Lower leg skin (tissue), 4 donors: ENCODE data around the gene ACP3. TPM values are rescaled to one million over a fixed set of nuclear protein-coding genes. Genes with fewer than 3 reads are reported as not detected.

ENCODE experiments used
- DNase-seq, 2 donors: peaks; one replicate each; pipeline ENCODE4 v3.0.0-alpha.2; 2019; ENCODE audit warnings: low spot score in 2 of 2
- H3K4me3 ChIP-seq: fragments of 200-600 bp; sonication (generic); 2 replicates; pipeline ENCODE4 v1.5.1; 2017; ENCODE audit warnings: mild to moderate bottlenecking, low read depth; ENCODE audit not compliant: poor library complexity, severe bottlenecking
- POLR2A ChIP-seq, 2 donors: fragments of 450-650 bp; IDR thresholded peaks; one replicate each; pipeline ENCODE4 v1.6.1; 2016 to 2017; ENCODE audit warnings: antibody characterized with exemption in 2 of 2, mild to moderate bottlenecking in 1 of 2, moderate library complexity in 1 of 2
- WGBS, 2 donors: methylation state at CpG; one replicate each; pipeline ENCODE4 v1.1.5; 2018; 5-methylcytosine and 5-hydroxymethylcytosine counted together
- intact Hi-C: fragments of 100-400 bp; cut with DNase I; formaldehyde crosslinking; loops from one replicate; pipeline ENCODE4 v1.15.0; 2023; ENCODE audit warnings: low total_unique reads
- total RNA-seq, 4 donors: library from RNA; depleted of rRNA; stranded (reverse); fragments of >200 nt; gene quantifications; one replicate each; pipeline ENCODE4 v1.1.0, GENCODE V29; 2016

The ACP3 gene
- total RNA-seq, 4 donors from 2014 or later, result 50.0 to 111 (median 73.9) TPM

- H3K4me3 ChIP-seq, result no peak overlapping the region
- no peak for TF ChIP-seq POLR2A (IDR thresholded peaks at IDR 0.05)
- WGBS, 2 donors, result 85 to 88% methylated on average over 2 of the region's 2 CpGs
- DNase-seq, result no peak
- intact Hi-C loops, result no loop called here
Measured at GRCh38 chr3:132407025-132407424, 89.8 kb downstream of the ACP3 start.

Other genes starting within 250 kb of the ACP3 start
- 10 to 100 TPM; 25.4 to 54.1 (median 31.2) TPM for gene DNAJC13, start 100.1 kb downstream of the ACP3 start, total RNA-seq